Effector memory CD4-positive, alpha-beta T cell (primary cell): ENCODE results near the gene RNF39.
A peak's percentile ranks its signal among the peaks of the same experiment; 100 is the strongest.

ENCODE experiments used
- DNase-seq, 3 donors: peaks; one replicate each; pipeline ENCODE4 v3.0.0-alpha.2; 2020
- H3K27ac ChIP-seq: 2 replicates; pipeline ENCODE4 v1.7.0; 2013; ENCODE audit warnings: mild to moderate bottlenecking, low read length, moderate library complexity; ENCODE audit not compliant: insufficient read depth, poor library complexity, severe bottlenecking
- H3K27me3 ChIP-seq: replicated peaks from 2 replicates; pipeline ENCODE4 v1.7.0; 2013; ENCODE audit warnings: mild to moderate bottlenecking, low read length; ENCODE audit not compliant: insufficient read depth, control insufficient read depth, poor library complexity, severe bottlenecking
- H3K36me3 ChIP-seq: 2 replicates; pipeline ENCODE4 v1.7.0; 2013; ENCODE audit warnings: mild to moderate bottlenecking, low read length, moderate library complexity; ENCODE audit not compliant: control insufficient read depth, insufficient read depth
- H3K4me1 ChIP-seq: 2 replicates; pipeline ENCODE4 v1.7.0; 2013; ENCODE audit warnings: low read length, mild to moderate bottlenecking; ENCODE audit not compliant: control insufficient read depth, insufficient read depth, poor library complexity, severe bottlenecking
- H3K4me3 ChIP-seq: 2 replicates; pipeline ENCODE4 v1.7.0; 2013; ENCODE audit warnings: low read length, low read depth, mild to moderate bottlenecking; ENCODE audit not compliant: insufficient read depth, poor library complexity, severe bottlenecking
- H3K9me3 ChIP-seq: 2 replicates; pipeline ENCODE4 v1.7.0; 2013; ENCODE audit warnings: mild to moderate bottlenecking, low read length, moderate library complexity; ENCODE audit not compliant: control insufficient read depth

Gene RNF39

GRCh38 chr6:30093951-30094661, 18.5 kb upstream of the RNF39 start:
- no peak for DNase-seq
- Histone ChIP-seq H3K9me3 (no peaks in the 10 kb centered on the region), H3K36me3 (no peaks in the 10 kb centered on the region), H3K4me3 (no peak overlapping the region), H3K4me1 (no peaks in the 10 kb centered on the region), H3K27ac (no peak overlapping the region), H3K27me3 (peaks cover 11% of the 10 kb centered on the region)

DNA sequence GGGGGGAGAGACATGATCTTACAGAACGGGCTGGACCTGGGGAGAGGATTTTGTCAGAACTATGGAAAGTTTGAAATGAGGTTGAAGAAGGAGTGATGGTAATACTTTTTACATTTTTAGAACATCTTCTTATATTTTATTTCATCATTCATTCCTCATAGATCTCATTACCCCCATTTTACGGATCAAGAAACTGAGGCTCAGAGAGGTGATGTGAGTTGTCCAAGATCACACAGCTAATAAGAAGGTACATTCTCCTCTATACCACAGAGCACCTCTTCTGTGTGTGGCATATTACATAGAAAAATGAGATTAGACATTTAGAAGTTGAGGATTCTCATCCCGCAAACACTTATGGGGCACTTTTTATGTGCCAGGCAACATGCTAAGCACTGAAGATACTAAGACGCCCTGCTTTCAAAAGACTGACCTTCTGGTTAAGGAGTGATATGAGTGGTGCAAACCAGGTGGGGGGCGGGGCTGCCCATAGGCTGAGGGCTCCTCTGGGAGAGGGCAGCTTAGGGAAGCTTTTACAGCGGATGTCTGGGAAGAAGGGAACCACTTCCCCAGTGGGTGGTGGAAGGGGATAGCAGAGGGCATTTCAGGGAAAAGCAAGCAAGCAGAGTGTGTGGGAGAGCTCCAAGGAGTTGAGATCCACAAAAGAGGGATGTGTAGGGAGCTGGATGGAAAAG, 17.4 kb upstream of the RNF39 start:
- no peak overlapping the region for H3K27ac ChIP-seq
- no peak overlapping the region for H3K4me3 ChIP-seq
- no peaks in the 10 kb centered on the region for H3K36me3 ChIP-seq
- DNase-seq = no peak
- no peaks in the 10 kb centered on the region for H3K9me3 ChIP-seq
- H3K27me3 ChIP-seq = peaks cover 11% of the 10 kb centered on the region
- H3K4me1 ChIP-seq = no peaks in the 10 kb centered on the region

DNA sequence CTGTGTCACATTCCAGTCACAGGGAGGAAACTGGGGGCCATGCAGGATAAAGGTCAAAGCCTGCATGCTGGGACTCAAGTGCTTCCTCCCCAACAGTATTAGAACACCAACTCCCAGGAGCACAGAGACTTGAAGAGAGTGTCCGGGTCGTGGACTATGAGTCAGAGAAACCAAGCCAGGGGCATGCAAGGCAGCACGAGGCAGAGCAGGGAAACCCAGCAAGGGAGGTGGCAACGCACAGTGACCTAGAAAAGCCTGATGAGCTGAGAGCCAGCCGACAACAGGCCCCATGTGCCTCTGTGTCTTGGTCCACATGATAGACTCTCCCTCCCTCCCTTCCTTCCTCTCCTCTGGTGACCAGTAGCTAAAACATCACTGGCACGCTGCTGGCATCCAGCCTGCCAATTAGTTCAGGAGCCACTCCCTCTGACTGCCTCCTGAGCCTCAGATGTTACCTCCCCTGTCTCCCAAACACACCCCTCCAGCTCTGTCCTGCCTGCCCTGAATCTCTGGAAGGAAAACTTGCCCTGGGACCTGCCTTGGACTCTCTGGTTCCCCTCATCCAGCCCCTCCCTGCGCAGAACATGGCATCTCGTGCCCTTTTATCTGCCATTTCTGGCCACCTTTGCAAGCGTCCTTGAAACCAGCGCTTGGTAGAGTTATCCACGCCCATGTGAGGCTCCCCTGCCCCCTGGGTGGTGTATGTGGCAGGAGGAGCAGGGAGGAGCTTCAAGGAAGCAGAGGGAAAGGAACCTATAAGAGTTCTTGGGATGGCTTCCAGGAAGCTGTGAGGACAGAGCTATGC, 16.2 kb upstream of the RNF39 start:
- Histone ChIP-seq H3K9me3 (no peaks in the 10 kb centered on the region), H3K27ac (no peak overlapping the region), H3K27me3 (peaks cover 13% of the 10 kb centered on the region), H3K4me1 (no peaks in the 10 kb centered on the region), H3K36me3 (no peaks in the 10 kb centered on the region), H3K4me3 (no peak overlapping the region)
- no peak for DNase-seq

- Histone ChIP-seq H3K27me3 (peaks cover 9% of the 10 kb centered on the region), H3K27ac (no peak overlapping the region), H3K36me3 (no peaks in the 10 kb centered on the region), H3K4me3 (no peak overlapping the region), H3K4me1 (no peaks in the 10 kb centered on the region), H3K9me3 (no peaks in the 10 kb centered on the region)
- DNase-seq = no peak
Observed at GRCh38 chr6:30087876-30088275, 12.3 kb upstream of the RNF39 start.

GRCh38 chr6:30077218-30077617, 1.6 kb upstream of the RNF39 start:
- Histone ChIP-seq H3K27ac (no peak overlapping the region), H3K9me3 (no peaks in the 10 kb centered on the region), H3K36me3 (no peaks in the 10 kb centered on the region), H3K27me3 (peaks cover 8% of the 10 kb centered on the region), H3K4me1 (peaks cover 30% of the 10 kb centered on the region), H3K4me3 (no peak overlapping the region)
- no peak for DNase-seq

- Histone ChIP-seq H3K9me3 (no peaks in the 10 kb centered on the region), H3K4me1 (peaks cover 30% of the 10 kb centered on the region), H3K27me3 (peaks cover 11% of the 10 kb centered on the region), H3K27ac (no peak overlapping the region), H3K4me3 (peak overlapping the region; percentile 45), H3K36me3 (no peaks in the 10 kb centered on the region)
- DNase-seq = no peak
Observed at GRCh38 chr6:30075790-30076732, 492 bp upstream of the RNF39 start.

GRCh38 chr6:30074331-30075093, 1.1 kb downstream of the RNF39 start:
- DNase-seq = no peak
- Histone ChIP-seq H3K27ac (no peak overlapping the region), H3K4me3 (peak overlapping the region; percentile 45), H3K9me3 (no peaks in the 10 kb centered on the region), H3K27me3 (peaks cover 13% of the 10 kb centered on the region), H3K4me1 (peaks cover 30% of the 10 kb centered on the region), H3K36me3 (peaks cover 9% of the 10 kb centered on the region)

GRCh38 chr6:30073489-30074235, 1.9 kb downstream of the RNF39 start:
- Histone ChIP-seq H3K27ac (no peak overlapping the region), H3K9me3 (no peaks in the 10 kb centered on the region), H3K4me1 (peaks cover 30% of the 10 kb centered on the region), H3K36me3 (peaks cover 18% of the 10 kb centered on the region), H3K27me3 (peaks cover 13% of the 10 kb centered on the region), H3K4me3 (no peak overlapping the region)
- DNase-seq = no peak
